HG03575 (cell line): ENCODE data around the gene CABP2.
"Not testable (repeated sequence)": the region's sequence is repeated elsewhere in the genome, so short reads cannot be mapped to it uniquely, and the experiment has no call there.

Experiments used
- ATAC-seq: cut with Tn5 transposase; IDR thresholded peaks from one replicate; pipeline ENCODE4 v1.9.1; 2021; ENCODE audit not compliant: unreplicated experiment, insufficient number of reproducible peaks, low FRiP score; ENCODE audit errors: extremely low read depth

Gene CABP2

DNA sequence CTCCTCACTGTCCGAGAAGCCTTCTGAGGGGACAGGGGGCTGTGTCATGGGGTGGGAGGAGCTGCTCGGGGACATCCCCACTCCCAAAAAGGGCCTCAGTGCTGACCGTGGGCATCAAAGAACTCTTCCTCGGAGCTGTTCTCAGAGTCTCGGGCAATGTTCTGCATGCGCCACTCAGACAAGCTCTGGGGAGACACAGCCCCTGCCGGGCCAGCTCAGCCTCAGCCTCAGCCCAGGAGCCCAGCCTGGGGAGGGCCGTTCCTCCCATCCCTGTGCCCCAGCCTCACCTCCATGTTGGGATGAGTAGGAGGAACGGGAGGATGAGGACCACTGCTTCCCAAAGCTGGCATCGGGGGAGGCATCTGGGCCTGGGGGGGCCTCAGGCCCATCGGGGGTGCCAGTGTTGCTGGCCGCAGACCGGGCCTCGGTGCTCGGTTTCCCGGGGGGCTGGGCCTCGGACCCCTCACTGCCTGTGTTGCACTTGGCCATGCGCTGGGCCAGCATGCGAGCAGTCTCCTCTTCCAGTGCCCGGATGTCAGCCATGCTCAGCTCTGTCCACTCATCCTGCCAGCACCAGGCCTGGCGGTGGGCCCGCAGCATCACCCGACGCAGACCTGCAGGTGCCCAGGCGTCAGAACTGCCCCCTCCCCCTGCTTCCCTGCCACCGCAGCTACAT, 23.3 kb downstream of the CABP2 start:
- no peak for ATAC-seq

- no peak for ATAC-seq
These were observed 24.7 kb downstream of the CABP2 start for GRCh38 chr11:67498544-67498972.

DNA sequence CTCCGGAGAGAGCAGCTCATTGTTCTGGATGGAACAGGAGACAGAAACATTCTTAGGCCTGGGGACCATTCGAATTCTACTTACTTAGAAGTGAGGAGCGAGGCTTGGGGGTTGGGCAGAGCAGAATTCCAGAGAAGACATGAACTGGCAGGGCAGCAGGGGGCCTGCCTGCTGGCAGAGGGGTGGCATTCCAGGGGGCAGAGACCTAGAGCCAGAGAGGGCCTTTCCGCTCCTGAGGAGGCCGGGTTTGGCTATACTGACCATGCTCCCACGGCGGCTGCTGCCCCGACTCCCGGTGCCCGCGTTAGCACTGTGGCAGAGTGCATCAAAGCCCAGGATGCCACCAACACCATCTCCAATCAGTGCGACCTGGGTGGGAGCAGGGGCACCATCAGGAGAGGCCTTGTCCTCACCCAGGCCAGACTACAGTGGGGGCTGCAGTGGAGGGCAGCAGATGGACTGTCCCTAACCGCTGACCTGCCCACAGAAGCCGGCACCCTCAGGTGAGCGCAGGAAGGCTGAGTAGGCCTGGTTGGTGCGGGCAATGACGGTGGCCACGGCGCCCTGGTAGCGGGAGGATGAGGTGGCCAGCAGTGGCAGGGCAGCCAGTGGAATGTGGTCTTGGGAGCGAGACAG, 25.5 kb downstream of the CABP2 start:
- ATAC-seq: no peak

DNA sequence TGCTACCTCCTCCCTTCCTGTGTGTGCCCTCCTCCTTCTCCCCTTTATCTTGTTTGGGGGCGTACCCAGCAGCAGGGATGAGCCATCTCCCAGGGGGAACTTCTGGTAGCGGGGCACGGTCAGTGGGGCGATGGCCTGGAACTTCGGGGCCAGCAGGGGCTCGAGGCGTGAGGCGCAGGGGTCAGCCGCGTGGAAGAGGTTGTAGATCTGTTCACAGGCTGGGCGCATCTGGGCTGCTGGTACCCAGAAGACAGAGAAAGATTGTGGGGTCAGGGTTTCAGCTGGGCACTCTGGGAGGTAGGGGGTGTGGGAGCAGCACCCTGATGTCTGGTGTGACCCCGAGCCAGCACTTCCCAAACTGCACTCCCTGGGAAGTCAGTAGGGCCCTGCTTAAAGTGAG, 27.1 kb downstream of the CABP2 start:
- ATAC-seq: no peak

GRCh38 chr11:67495234-67496005, 27.8 kb downstream of the CABP2 start:
- no peak for ATAC-seq

- ATAC-seq: no peak
These were observed 28.6 kb downstream of the CABP2 start for GRCh38 chr11:67494371-67495233.

DNA sequence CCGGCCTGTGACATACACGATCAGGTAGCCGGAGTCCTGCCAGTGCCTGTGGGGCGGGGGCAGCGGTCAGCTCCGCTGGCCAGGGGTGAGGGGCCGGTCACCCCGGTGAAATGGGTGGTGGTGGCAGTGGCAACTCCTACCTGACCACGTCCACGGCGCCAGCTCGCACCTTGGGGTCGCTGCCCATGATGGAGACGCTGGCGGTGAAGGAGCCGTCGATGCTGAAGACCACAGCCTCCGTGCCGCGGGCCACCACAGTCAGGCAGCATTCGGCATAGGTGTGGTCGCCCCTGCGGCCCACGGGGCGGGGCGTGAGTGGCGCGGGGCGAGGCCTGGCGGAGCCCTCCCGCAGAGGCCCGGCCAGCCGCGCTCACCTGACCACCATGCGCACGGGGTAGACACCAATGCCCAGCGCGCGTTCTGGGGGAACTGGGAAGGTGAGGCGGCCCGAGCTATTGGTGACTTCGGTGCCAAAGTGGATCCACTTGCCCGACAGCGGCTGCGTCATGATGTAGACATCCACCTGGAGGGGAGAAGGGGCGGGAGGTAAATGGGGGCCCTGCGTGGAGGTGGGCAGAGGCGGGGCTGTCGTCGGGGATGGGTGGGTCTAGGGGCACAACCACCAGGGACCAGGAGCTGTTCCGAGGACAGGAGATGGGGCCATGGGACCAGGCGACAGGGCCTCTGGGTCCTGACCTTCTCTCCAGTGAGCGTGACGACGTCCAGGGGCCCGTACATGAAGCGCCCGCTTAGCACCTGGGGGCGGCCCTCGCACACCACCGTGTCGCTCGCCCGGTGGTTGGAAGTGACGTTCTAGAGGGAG, 29.5 kb downstream of the CABP2 start:
- no peak for ATAC-seq

DNA sequence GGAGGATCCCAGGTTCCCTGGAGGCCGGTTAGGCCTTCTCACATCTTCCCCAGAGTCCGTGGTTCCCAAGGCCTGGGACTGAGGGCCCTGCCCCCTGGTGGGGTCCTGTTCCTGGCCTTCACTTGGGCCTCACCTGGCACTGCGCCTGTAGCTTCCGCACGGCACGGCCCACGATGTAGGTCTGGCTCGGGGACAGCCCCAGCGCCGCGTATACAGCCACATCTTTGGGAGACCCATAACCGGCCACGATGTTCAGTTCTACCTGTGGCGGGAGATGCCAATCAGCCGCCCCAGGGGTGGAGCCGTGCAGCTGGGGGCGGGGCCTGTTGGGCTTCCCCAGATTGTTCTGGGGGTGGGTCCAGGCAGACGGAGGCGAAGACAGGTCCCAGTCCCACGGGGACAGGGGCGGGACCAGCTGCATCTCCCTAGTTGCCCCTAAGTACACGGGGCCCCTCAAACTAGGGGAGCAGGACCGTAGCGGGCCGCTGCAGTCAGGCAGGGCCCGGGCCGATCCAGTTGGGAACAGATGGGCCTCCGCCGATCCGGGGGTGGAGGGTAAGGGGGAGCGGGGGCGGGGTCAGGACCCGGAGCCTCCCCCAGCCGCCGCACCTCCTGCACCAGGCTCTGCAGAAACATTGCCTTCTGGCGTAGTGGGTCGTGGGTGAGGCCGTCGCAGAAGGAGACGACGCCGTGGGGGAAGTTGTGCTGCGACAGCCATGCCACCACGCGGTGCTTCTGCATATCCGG, 30.3 kb downstream of the CABP2 start:
- ATAC-seq: no peak

- no peak for ATAC-seq
These were observed 31.0 kb downstream of the CABP2 start for GRCh38 chr11:67492069-67492727.

GRCh38 chr11:67491276-67492068, 31.8 kb downstream of the CABP2 start:
- no peak for ATAC-seq

- no peak for ATAC-seq
These were observed 32.5 kb downstream of the CABP2 start for GRCh38 chr11:67490727-67491065.

DNA sequence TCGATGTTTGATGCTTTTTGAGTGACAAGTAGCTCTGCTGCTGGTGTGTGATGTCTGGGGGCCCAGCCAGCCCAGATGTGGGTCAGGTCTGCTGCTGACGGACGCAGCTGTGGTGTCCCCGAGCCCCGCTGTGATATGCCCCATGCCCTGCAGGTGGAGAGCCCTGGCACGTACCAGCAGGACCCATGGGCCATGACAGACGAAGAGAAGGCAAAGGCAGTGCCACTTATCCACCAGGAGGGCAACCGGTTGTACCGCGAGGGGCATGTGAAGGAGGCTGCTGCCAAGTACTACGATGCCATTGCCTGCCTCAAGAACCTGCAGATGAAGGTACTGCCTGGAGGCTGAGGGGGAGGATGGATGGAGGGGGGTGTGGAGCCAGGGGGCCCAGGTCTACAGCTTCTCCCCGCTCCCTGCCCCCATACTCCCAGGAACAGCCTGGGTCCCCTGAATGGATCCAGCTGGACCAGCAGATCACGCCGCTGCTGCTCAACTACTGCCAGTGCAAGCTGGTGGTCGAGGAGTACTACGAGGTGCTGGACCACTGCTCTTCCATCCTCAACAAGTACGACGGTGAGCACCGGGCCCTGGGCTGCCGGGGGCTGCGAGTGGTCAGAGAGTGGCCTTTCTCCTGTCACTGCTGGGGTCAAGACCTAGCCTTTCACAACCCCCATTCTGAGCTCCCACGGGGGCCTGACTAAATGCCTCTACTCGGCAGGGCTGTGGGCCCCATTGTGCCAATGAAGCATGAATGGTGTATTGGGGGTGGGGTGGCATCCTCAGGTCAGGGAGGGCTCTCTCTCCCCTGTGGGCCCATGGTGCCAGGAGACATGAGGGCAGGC, 33.1 kb downstream of the CABP2 start:
- ATAC-seq: no peak

- ATAC-seq: no peak
These were observed 33.9 kb downstream of the CABP2 start for GRCh38 chr11:67489203-67489884.

DNA sequence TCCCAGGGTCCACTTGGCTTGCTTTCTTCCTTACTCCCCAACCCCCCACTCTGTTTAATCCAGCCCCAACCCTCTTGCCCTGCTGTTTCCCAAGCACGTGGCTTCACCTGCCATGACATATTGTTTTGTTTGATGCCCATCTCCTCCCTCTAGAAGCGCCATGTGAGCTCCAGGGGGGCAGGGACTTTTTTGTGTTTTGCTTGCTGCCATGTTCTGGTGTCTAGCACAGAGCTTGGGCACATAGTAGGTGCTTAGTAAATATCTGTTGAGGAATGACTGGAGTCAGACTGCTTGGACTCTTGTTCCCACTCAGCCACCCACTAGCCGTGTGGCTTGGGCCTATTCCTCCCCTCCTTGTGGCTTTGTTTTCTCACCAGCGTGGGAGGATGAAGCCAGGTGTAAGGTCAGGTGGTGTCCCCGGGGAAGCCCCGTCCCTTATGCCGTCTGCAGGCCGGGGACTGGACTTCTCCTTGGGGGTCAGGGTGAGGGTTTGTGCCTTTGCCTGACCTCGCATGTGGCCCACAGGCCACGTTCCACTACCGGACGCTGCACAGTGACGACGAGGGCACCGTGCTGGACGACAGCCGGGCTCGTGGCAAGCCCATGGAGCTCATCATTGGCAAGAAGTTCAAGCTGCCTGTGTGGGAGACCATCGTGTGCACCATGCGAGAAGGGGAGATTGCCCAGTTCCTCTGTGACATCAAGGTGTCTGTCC, 36.6 kb downstream of the CABP2 start:
- ATAC-seq: no peak

DNA sequence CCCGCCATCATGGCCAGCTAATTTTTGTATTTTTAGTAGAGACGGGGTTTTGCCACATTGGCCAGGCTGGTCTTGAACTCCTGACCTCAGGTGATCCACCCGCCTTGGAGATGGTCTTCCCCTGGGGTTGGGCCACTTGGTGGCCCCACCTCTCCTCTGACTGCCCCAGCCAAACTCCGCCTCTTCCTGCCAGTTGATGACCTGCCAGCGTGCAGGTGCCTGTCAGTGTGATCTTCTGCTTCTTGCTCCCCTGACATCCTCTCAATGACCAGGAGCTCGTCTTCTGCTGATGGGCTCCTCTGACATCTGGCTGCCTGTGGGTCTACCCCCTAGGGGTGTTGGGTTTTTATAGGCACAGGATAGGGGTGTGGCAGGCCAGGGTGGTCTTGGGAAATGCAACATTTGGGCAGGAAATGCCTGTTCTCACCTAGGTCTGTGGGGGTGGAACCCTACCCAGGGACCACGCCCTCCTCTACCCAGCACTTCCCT, 37.3 kb downstream of the CABP2 start:
- ATAC-seq: not testable (repeated sequence)
